Skeletal muscle tissue (tissue), 4 donors: ENCODE measurements around the gene KRT79. TPM values are rescaled to one million over a fixed set of nuclear protein-coding genes. Genes with fewer than 3 reads are reported as not detected.
"Not testable (repeated sequence)": the region's sequence is repeated elsewhere in the genome, so short reads cannot be mapped to it uniquely, and the experiment has no call there.

Experiments used
- H3K27ac ChIP-seq: one replicate; pipeline ENCODE4 v1.7.0; 2013; ENCODE audit warnings: mild to moderate bottlenecking, low read depth, low read length, inconsistent platforms
- H3K27me3 ChIP-seq, 3 donors: one replicate each; pipeline ENCODE4 v1.7.0; 2013; ENCODE audit warnings: low read length in 3 of 3; ENCODE audit not compliant: control insufficient read depth in 3 of 3, insufficient read depth in 3 of 3
- H3K36me3 ChIP-seq, 3 donors: one replicate each; pipeline ENCODE4 v1.7.0; 2013; ENCODE audit warnings: low read length in 3 of 3; ENCODE audit not compliant: control insufficient read depth in 3 of 3, insufficient read depth in 3 of 3
- H3K4me1 ChIP-seq, 3 donors: one replicate each; pipeline ENCODE4 v1.7.0; 2013; ENCODE audit warnings: low read length in 3 of 3, mild to moderate bottlenecking in 3 of 3; ENCODE audit not compliant: control insufficient read depth in 3 of 3, insufficient read depth in 3 of 3
- H3K4me3 ChIP-seq, 3 donors: one replicate each; pipeline ENCODE4 v1.7.0; 2013; ENCODE audit warnings: low read length in 3 of 3
- H3K9ac ChIP-seq, 3 donors: one replicate each; pipeline ENCODE4 v1.7.0; 2013; ENCODE audit warnings: low read length in 3 of 3, mild to moderate bottlenecking in 3 of 3, moderate library complexity in 2 of 3, low read depth in 1 of 3
- H3K9me3 ChIP-seq, 3 donors: one replicate each; pipeline ENCODE4 v1.7.0; 2013; ENCODE audit warnings: low read length in 3 of 3; ENCODE audit not compliant: control insufficient read depth in 3 of 3
- total RNA-seq: library from RNA; depleted of rRNA; stranded (reverse); fragments of >200 nt; gene quantifications from one replicate; pipeline ENCODE4 v1.2.3, GENCODE V29; 2014
- donor health status: Osteomylitis.

KRT79 gene
- total RNA-seq, 1 donor from 2014 or later, result 1.6 TPM

DNA sequence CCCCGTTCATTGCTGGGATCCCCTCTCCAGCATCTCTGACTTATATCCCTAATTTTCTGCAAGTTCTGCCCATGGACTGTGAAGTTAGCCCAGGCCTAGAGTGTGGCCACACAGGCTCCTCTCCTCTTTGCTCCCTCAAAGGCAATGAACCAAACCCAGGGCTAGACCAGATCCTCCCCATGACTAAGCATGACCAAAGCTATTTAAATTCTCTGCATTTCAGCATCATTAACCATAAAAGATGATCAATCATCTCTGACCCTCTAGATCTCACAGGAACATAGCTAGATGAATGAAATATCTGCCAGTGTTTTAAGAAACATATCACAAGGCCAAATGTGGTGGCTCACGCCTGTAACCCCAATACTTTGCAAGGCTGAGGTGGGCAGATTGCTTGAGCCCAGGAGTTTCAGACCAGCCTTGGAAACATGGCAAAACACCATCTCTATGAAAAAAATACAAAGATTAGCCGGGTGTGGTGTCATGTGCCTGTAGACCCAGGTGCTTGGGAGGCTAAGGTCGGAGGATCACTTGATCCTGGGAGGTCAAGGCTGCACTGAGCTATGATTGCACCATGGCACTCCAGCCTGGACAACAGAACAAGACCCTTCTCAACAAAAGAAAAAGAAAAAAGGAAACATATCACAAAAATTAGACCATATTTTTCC, 36.0 kb downstream of the KRT79 start:
- H3K9ac ChIP-seq, result no peak overlapping the region
- no peaks in the 10 kb centered on the region for H3K36me3 ChIP-seq

DNA sequence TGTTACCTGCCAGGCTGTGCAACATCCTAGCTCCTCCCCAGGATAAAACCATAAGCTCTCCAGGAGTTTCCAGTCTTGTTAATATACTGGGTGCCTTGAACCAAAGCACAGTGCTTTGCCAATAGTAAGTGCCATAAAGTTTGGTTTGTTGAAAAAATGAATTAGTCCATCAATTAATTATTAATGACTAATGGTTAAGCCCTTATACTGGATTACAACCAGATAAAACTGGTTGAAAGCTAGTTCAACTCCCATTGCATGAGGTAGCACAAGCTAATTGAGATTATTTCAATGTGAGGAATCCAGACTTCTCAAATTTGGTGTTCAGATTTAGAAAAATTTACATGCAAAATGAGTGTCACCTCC, 36.6 kb downstream of the KRT79 start:
- H3K36me3 ChIP-seq, result no peaks in the 10 kb centered on the region
- no peak overlapping the region for H3K9ac ChIP-seq
- H3K27me3 ChIP-seq, result peaks cover 5 to 10% (median 8%) of the 10 kb centered on the region in 3 donors
- no peaks in the 10 kb centered on the region for H3K4me1 ChIP-seq
- H3K27ac ChIP-seq, result no peak overlapping the region
- H3K9me3 ChIP-seq, result no peaks in the 10 kb centered on the region
- no peak overlapping the region for H3K4me3 ChIP-seq

More for the DNA sequence above, 36.0 kb downstream of the KRT79 start:
- H3K4me3 ChIP-seq, result no peak overlapping the region
- no peak overlapping the region for H3K27ac ChIP-seq
- H3K27me3 ChIP-seq, result peaks cover 5 to 10% (median 8%) of the 10 kb centered on the region in 3 donors
- H3K9me3 ChIP-seq, result no peaks in the 10 kb centered on the region
- no peaks in the 10 kb centered on the region for H3K4me1 ChIP-seq

DNA sequence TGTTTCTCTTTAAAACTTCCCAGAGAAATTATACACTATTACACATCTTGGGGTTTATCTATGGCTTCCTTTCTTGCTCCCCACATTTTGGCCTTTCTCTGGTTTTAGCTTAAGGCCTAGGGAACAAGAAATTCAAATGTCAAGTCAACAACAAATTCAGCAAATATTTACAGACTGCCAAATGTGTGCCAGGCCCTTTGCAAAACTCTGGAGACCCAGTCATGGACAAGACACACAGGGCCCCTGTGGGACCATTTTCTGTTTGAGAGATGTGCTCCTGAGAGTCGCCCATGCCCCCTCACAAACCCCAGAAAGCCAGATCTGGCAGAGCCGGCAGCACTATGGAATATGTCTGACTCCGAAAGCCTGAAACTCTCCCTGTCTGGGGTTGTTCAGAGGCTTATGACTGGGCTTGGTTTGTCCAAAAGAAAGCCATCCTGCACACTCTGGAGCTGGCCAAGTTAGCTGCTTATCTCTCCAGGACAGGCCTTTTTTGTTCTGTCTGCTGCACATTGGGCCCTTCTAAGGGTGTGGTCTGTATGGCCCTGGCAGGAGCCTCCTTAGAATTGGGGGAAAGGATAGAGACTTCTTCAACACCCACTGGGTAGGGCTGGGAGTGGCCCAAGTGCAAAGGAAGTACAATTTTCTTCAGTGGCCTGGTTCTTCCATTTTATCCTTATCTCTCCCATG, 37.1 kb downstream of the KRT79 start:
- no peak overlapping the region for H3K4me3 ChIP-seq
- H3K9me3 ChIP-seq, result no peaks in the 10 kb centered on the region
- no peak overlapping the region for H3K9ac ChIP-seq
- H3K4me1 ChIP-seq, result no peaks in the 10 kb centered on the region
- H3K27me3 ChIP-seq, result peaks cover 5 to 12% (median 10%) of the 10 kb centered on the region in 3 donors
- no peak overlapping the region for H3K27ac ChIP-seq
- H3K36me3 ChIP-seq, result no peaks in the 10 kb centered on the region

DNA sequence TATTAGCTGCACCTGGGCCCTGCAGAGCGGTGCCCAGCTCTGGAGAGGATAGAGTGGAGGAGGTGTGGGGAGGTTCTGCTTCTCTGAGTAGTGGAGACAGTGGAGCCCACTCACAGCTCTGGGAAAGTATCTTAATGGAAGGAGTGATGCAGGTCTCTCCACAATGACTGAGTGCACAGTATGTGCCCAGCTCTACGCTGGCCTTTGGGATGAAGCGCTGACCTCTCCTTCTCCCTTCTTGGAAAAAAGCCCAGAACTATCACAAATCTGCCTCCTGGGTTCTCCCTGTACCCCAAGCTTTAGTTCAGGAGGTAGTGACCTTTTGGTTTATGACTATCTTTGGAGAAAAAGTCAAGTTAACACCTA, 37.7 kb downstream of the KRT79 start:
- peaks cover 10 to 18% (median 12%) of the 10 kb centered on the region in 3 donors for H3K27me3 ChIP-seq
- H3K4me1 ChIP-seq, result no peaks in the 10 kb centered on the region
- no peaks in the 10 kb centered on the region for H3K36me3 ChIP-seq
- H3K9me3 ChIP-seq, result no peaks in the 10 kb centered on the region
- no peak overlapping the region for H3K9ac ChIP-seq
- H3K4me3 ChIP-seq, result no peak overlapping the region
- no peak overlapping the region for H3K27ac ChIP-seq

DNA sequence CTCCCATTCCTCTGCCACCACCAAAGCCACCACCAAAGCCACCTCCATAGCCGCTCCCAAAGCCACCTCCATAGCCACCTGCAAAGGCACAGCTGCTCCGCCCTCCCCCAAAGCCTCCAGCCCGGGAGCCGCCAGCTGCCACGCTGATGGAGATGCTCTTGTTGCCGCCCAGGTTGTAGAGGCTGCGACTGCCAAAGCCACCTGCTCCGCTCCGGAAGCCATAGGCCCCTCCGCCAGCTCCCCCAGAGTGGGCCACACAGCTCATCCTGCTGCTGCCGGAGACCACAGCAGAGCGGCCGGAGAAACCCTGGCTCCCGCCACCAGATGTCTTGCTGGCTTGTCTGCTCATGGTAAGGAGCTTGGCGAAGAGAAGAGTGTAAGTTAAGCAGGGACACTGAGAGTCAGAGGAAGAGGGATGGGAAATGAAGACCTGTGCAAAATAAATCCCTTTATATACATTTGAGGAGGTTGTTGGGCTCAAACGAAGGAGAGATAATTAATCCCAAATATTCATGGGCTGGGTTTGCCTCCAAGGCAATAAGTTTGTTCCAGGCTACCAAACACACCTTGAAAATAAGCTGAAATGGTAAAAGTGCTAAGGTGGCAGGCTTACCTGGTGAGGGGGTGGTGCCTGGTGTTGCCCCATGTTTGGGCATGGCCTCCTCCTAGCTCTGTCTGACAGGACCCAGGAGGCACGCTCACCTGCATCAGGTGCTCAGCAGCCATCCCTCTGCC, 38.2 kb downstream of the KRT79 start, which contains the start of gene KRT3:
TSS of gene KRT3 (minus strand) at position 424 of the 735 bp plus-strand sequence. CDS start at position 349, 75 bp downstream.
- Histone ChIP-seq H3K27me3 (peaks cover 16 to 24% (median 17%) of the 10 kb centered on the region in 3 donors), H3K36me3 (no peaks in the 10 kb centered on the region), H3K4me1 (no peaks in the 10 kb centered on the region), H3K27ac (no peak within 1 kb of the TSS), H3K9me3 (no peaks in the 10 kb centered on the region), H3K4me3 (no peak within 1 kb of the TSS), H3K9ac (no peak within 1 kb of the TSS)

DNA sequence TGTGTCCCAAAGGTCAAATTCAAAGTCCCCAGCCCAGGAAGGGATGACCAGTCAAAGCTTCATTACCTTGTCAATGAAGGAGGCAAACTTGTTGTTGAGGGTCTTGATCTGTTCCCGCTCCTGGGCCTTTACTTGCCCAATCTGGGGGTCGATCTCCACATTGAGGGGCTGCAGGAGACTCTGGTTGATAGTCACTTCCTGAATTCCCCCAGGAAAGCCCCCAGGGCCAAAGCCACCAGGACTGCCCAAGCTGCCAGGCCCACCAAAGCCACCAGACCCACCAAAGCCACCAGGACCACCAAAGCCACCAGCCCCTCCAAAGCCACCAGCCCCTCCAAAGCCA, 38.8 kb downstream of the KRT79 start:
- H3K27ac ChIP-seq, H3K4me1 ChIP-seq, H3K9me3 ChIP-seq, H3K36me3 ChIP-seq, H3K9ac ChIP-seq, H3K4me3 ChIP-seq: not testable (repeated sequence)
- H3K27me3 ChIP-seq, result peaks cover 21 to 29% (median 22%) of the 10 kb centered on the region in 3 donors

DNA sequence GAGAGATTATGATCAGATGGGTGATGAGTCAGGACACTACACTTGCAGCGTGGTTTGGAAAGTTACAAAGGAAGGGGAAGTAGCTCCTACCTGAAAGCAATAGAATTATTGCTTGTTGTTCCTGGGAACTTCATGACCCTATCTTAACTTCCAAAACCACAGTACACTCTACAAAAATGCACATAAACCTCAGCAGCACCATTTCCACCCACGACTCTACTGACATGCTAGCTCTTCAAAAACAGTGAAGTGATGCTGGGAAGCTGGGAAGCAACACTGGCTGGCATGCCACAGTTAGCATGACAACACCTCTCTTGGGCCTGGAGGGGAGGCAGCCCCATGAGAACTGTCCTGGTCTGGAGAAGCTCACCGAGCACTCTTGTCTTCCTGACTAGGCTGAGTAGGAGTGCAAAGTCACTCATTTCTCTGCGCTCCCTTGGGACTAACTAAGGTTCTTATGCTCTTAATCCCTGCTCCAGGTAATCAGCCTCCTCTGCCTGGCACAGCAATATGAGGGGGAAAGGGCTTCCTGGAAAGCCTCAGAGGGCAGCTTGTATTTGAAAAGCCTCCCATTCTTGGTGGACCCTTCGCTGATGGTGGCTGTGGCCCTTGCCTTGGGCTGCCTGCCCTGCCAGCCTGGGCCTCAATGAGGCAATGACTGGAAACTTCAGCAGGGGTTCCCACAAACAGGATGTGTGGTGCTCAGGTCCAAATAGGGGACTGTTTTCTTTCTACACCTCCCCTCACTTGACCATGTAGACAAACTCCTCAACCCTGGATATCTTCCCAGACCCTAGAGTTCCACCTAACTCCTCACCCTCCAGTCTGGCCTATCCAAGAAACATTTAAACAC, 39.4 kb downstream of the KRT79 start:
- Histone ChIP-seq H3K4me1 (no peaks in the 10 kb centered on the region), H3K27ac (no peak overlapping the region), H3K4me3 (no peak overlapping the region), H3K36me3 (no peaks in the 10 kb centered on the region), H3K9me3 (no peaks in the 10 kb centered on the region), H3K27me3 (peaks cover 25 to 35% (median 26%) of the 10 kb centered on the region in 3 donors), H3K9ac (no peak overlapping the region)

DNA sequence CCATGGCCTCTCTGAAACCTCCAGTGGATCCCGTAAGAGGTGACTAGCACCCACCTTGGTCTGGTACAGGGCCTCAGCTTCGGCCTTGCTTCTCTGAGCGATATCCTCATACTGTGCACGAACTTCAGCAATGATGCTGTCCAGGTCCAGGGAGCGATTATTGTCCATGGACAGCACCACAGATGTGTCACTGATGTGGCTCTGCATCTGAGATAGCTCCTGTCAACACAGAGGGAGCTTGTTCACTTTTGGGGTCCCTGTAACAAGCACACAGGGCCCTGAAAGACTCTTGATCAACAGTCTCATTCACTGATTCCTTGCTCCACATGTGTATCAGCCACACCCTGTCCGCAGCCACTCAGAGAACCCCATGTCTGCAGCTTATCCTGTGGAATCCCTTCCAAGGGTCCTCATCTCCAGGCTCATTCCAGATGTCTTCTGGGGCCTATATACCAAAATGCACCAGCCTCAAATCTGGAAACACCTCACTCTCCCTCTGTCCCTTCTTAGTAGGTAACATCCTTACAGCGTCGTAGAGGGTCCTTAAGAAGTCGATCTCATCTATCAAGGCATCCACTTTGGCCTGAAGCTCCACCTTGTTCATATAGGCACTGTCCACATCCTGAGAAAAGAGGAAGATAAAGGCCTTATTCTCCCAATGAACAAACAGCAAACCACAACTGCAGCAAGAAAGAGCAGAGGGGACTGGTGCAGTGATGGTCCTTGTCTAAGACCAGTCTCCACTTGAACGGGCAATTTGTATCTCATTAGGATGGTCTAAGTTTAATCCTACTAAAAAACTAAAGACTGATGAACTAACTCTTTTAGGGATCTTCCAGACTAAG, 41.7 kb downstream of the KRT79 start:
- H3K9ac ChIP-seq, result no peak overlapping the region
- no peaks in the 10 kb centered on the region for H3K36me3 ChIP-seq
- peaks cover 32 to 46% (median 38%) of the 10 kb centered on the region in 3 donors for H3K27me3 ChIP-seq
- H3K27ac ChIP-seq, result no peak overlapping the region
- no peaks in the 10 kb centered on the region for H3K9me3 ChIP-seq
- H3K4me1 ChIP-seq, result no peaks in the 10 kb centered on the region
- no peak overlapping the region for H3K4me3 ChIP-seq
